ENCODE measurements around the gene PTPRN2.

DNA sequence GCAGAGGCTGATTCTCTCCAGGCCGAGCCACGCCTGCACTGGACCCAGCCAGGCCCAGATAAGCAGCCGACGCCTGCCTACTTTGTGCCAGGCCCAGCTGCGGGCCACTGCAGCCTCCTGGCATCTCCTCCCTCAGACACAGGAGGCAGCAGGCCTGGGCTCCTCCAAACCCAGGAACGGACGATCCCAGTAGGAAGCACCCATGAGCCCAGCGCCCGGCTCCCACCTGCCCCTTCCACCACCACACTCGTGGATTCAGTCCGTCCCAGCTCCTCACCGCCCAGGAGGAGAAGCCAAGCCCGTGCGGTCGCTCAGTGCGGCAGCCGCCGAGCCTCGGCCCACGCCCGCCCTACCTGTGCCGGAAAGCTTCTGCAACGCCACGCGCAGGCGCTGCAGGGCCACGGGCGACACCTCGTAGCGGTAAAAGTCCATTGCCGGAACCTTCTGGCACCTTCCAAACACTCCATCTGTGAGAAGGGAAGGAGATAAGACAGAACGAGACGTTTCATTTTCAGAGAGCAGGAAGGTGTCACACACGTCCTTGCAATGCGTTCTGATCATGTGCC, 271.1 kb downstream of the PTPRN2 start:
- TF ChIP-seq, protein P1, sequence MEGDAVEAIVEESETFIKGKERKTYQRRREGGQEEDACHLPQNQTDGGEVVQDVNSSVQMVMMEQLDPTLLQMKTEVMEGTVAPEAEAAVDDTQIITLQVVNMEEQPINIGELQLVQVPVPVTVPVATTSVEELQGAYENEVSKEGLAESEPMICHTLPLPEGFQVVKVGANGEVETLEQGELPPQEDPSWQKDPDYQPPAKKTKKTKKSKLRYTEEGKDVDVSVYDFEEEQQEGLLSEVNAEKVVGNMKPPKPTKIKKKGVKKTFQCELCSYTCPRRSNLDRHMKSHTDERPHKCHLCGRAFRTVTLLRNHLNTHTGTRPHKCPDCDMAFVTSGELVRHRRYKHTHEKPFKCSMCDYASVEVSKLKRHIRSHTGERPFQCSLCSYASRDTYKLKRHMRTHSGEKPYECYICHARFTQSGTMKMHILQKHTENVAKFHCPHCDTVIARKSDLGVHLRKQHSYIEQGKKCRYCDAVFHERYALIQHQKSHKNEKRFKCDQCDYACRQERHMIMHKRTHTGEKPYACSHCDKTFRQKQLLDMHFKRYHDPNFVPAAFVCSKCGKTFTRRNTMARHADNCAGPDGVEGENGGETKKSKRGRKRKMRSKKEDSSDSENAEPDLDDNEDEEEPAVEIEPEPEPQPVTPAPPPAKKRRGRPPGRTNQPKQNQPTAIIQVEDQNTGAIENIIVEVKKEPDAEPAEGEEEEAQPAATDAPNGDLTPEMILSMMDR (IDR thresholded peaks at IDR 0.05): no peak
- TF ChIP-seq POLR2A (IDR thresholded peaks at IDR 0.05) (no peak), POLR2AphosphoS5 (IDR thresholded peaks at IDR 0.05) (no peak)

Measured in sigmoid colon (tissue), 4 donors.